Fibroblast of lung (primary cell): ENCODE measurements around the gene GABRD.

Experiments
- EZH2 ChIP-seq: IDR thresholded peaks from 2 replicates; pipeline ENCODE4 v1.5.1; 2012; ENCODE audit warnings: low read length, control low read depth, mild to moderate bottlenecking; ENCODE audit errors: missing control alignments
- TF ChIP-seq, protein P1 (sequence below), 2 donors: IDR thresholded peaks in 1 of 2; conservative IDR thresholded peaks in 1 of 2; 1 replicate in 1 of 2; 2 replicates in 1 of 2; pipeline ENCODE4 v1.5.1; 2011 to 2012; ENCODE audit warnings: low read length in 2 of 2, control low read depth in 1 of 2, inconsistent platforms in 1 of 2, low read depth in 1 of 2, mild to moderate bottlenecking in 1 of 2

GRCh38 chr1:2028870-2029560 lies 9.9 kb downstream of the GABRD start:
- TF ChIP-seq, protein P1, sequence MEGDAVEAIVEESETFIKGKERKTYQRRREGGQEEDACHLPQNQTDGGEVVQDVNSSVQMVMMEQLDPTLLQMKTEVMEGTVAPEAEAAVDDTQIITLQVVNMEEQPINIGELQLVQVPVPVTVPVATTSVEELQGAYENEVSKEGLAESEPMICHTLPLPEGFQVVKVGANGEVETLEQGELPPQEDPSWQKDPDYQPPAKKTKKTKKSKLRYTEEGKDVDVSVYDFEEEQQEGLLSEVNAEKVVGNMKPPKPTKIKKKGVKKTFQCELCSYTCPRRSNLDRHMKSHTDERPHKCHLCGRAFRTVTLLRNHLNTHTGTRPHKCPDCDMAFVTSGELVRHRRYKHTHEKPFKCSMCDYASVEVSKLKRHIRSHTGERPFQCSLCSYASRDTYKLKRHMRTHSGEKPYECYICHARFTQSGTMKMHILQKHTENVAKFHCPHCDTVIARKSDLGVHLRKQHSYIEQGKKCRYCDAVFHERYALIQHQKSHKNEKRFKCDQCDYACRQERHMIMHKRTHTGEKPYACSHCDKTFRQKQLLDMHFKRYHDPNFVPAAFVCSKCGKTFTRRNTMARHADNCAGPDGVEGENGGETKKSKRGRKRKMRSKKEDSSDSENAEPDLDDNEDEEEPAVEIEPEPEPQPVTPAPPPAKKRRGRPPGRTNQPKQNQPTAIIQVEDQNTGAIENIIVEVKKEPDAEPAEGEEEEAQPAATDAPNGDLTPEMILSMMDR (conservative IDR thresholded peaks at IDR 0.05 in 1 of 2, IDR thresholded peaks at IDR 0.05 in 1 of 2; ENCODE audit: low read depth in 1 of 2, low read length in 2 of 2) = no peak
- no peak for TF ChIP-seq EZH2
